HG03108 (cell line): ENCODE results near the gene PROX2.

ENCODE experiments used
- ATAC-seq: cut with Tn5 transposase; IDR thresholded peaks from one replicate; pipeline ENCODE4 v1.9.1; 2021; ENCODE audit warnings: moderate library complexity; ENCODE audit not compliant: unreplicated experiment

Gene PROX2

DNA sequence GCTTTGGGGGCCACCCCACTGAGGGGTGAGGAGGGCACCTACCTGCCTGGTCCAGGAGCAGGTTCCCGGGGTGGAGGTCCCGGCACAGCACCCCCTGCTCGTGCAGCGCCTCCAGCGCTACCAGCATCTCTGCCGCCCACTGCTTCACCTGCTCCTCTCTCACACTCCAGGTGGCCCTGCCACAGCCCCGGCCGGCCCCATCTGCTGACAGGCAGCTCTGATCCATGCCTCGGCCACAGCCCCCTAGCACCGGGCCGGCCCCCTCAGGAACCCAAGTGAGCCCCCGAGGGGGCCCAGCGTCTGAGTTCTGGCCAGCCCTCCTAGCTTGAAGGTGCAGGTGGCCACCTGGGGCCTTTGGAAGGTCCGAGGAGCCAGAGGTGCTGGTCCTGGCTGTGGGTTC lies 33.6 kb upstream of the PROX2 start:
- no peak for ATAC-seq

DNA sequence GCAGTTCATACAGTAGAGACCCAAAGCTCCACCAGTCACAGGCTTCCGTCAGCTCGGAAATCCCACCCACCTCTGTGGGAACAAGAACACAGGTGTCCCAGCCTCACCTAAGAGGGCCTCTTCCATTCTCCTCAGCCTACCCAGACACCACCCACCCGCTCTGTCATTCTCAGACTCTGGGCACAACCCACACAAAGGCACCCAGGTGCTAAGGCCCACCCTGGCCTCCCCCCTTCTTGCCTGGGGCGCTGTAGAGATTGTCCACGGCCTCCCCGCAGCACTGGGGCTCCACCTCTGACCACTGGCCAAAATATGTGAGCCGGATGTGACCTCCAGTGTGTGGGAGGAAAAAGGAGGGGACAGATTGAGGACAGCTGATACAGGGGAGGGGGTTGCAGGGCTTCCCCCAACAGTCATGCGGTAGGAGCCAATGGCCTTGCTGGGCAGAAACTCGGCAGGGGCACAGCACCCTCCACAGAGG lies 33.0 kb upstream of the PROX2 start:
- no peak for ATAC-seq

DNA sequence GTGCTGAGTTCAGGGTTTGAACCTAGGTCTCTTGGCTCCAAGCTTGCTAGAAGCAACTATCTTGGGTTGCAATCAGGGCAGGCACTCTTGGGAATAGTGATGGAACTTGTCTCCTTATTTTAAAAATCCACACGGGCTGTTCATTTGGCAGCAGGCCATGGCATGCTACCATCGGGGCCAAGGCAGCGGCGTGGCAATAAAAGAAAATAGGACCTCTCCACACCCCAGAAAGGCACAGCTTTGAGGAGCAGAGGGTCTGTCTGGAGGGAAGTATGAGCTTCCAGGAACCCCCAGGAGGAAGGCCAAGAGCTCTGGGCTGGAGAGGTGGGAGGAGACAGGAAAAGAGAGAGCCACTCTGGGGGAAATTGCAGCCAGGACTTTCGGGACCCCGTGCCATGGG lies 31.8 kb upstream of the PROX2 start:
- ATAC-seq, result no peak

DNA sequence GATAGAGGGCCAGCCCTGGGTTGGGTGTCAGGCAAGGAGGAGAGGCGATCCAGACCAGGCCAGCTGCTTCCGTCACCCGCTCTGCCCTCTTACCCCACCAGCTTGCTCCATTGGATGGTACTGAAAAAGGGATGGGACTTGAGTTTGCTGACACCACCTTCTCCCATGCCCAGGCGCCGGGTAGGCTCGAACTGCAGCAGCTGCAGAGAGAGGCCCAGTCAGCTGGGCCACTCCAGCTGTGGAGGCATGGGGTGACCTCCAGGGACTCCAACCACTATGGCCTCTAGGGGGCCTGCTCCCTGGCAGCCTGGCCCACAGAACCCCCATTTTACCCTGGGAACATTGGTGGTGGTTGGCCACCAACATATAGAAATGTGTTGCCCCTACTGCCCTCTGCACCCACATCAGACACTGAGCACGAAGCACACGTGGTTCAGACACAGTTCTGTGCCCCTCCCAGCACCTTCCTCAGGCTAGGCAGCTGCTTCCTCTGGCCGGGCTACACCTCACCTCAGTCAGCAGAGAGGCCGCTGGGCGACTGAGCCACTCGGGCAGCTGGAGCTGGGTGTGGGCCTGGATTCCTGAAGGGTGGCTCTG lies 31.1 kb upstream of the PROX2 start:
- ATAC-seq, result no peak

DNA sequence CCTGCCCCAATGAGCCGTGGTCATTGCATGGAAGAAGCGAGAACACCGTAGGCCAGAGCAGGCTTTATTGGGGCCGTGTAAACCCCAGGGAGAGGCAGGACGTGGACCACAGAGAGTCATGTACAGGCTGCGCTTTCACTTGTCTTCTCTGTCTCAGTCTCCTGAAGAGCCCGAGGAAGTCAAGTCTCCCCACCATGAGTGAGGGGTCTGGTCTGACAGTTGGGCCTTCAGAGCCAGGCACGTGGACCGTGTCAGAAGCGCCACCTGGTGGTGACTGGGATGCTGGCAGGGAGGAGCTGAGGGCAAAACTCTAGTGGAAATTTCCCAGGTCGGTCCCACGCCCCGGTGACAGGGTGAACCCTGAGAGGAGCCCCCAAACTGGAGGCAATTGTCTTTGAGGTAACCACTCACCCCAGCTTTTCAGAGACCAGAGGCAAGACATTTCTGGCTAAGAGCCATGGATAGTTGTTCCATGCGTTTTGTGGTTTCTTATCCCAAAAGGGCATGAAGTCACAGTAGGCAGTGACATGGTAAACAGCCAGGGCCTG lies 29.7 kb upstream of the PROX2 start:
- no peak for ATAC-seq

DNA sequence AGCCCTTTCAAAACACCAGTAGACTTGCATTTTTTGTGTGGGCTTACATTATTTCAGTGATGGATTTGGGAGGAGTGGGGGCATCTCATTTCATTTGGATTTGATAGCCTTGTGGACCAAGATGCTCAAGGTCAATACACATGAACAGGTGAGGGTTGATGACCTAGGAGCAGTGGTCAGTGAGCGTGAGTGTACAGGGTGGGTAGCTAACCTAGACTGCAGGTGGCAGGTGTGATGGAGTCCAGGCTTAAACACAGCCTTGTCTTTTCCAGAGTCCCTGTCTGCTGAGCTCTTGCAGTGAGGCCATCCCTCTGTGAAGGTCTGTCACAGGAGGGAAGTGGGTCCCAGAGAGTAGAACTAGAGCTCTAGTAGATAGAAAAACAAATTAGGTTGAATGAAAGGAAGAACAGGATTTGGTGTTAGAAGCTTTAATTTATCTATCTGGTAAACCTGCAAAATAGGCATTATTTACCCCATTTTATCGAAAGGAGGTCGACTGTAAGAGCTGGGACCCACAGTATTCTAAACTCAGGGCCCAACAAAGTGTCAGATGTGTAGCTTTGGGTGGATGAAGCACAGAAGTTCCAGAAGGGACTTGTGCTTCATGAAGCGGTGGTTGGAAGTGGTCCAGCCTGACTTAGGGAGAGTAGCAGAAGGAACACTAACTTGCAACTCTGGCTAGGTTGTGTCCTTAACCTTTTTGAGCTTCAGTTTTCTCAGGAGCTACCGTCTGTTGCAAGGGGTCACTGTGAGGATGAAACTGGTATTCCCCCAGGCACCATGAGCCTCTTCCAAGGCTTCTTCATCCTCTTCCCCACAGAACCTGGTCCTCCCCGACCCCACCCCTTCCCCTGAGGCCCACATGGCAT lies 28.9 kb upstream of the PROX2 start:
- no peak for ATAC-seq

DNA sequence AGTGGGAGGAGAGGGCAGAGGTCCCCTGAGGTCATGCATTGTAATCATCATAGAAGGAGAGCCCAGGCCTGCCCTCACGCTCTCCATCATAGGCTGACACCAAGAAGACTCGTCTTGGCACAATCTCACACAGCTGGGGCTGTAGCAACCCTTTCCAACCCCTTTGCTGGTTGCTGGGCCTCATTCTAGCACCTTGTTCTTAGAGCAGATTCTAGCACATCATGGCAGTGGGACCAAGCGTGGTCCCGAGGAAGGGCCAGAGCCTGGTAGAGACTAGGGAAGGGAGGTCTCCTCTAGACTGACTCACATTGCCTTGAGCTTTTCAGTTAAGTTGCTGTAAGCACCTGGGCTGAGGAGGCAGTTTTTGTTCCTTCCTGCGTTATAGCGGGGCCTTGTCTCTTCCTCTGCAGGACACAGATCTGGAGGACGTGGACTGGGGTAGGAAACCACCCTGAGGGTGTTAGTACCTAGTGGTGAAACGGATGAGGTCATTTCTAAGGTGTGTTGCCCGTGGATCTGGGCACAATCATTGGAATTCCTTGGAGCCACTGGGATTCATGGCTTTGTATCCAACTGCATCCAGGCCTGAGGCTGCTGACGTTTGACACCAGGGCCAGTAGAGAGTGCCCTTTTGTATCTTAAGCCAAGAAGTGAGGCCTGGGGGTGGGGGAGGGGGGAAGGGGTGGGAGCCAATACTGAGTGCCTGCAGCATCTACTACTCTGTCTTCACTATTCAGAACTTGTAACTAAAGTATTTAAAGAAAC lies 27.2 kb upstream of the PROX2 start:
- no peak for ATAC-seq

DNA sequence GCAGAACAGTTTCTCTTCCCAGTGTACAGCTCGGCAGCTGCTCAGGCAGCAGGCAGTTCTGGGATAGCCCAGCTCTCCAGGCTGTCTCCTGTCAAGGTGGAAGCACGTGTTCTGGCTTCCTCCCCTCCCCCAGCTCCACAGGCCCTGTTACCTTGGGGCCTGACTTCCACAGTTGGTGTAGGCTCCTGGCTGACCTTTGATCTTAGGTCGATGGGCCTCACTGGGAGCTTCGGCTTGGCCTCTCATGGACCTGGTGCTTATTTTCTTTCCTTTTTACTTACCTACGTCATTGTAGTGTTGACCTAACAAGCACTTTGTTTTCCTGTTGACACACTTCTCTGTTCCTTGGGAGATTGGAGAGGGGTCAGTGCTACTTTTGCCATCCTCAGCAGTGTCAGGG lies 22.7 kb upstream of the PROX2 start:
- no peak for ATAC-seq

DNA sequence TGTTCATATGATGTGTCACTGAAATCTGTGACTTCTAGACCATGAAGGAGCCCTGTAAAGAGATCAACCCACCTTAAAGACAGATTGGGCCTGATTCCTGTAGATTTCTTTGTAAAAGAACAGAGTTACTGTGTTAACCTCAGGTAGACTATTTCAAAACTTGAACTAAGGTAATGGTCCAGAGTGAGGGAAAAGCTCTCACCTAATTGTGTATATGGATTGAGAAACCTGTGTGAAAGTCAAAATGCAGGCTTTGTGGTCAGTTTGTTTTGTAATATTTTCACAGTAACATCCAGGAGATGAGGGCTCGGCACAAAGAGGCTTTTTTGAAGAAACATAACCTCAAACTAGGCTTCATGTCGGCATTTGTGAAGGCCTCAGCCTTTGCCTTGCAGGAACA lies 22.1 kb upstream of the PROX2 start:
- ATAC-seq, result no peak

DNA sequence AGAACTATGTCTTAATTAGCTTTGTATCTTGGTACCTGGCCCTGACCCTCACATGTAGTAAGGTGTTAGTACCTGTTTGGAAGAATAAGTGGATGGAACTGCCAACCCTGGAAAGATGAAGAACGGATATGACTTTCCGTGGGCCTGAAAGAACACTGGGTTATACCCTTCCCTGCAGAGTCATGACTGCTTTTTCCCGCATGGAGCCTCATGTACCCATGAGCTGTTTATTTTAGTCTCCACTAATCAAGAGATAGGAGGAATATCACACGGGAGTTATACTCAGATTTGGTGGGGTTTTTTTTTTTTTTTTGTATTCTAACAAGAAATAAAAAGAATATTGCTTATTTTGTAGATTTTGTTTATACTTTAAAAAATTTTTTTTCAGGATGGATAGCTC lies 21.7 kb upstream of the PROX2 start:
- no peak for ATAC-seq

DNA sequence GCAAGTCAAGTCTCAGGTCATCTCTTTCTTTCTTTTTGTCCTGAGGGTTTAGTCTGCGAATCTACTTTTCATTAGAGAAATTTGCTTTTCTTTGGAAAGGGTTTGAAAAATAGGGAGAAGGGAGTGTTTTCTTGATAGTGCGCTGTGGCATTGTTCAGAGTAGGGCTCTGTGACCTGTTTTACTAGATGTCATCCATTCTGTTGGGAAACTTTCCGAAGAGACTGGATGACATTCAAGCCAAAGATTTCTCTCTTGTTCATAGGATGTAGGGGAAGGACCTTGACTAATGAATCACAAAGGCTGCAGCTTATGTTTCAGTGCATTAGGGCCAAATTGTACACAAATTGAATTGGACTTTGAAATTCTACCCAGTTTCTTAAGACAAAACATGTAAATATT lies 20.5 kb upstream of the PROX2 start:
- ATAC-seq, result no peak

DNA sequence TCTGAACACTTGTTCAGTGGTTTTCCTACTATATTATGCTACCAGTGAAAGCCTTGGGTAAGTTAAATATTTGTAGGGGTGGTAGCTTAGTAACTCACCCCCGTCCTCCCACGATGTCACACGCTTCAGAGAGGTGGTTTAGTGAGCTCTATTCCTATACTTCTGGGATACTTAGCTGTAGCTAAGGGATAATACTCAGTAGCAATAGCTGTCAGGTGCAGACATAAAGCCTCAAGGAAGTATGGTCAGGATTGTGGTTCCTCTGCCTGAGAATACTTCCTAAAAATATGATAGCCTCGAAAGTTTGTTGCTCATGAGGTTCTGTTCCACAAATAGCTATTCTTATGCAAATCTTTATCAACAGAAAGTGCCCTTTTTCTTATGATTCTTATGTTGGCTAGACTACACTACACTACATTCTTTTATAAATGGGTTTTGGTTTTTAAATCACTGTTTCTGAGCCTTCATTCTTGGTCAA lies 17.7 kb upstream of the PROX2 start:
- ATAC-seq, result peak; percentile 47

DNA sequence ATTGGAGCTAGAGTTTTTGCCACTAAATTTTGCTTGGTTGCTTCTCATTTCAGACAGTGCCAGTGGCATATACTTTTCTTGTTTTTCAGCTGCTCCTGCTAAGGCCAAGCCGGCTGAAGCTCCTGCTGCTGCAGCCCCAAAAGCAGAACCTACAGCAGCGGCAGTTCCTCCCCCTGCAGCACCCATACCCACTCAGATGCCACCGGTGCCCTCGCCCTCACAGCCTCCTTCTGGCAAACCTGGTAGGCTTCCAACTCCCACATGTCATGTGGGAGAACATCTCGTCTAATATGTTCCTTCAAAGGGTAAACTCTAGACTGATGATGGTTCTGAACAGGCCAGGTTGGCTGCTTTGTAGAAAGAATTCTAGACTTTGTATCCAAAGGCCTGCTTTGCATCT lies 16.8 kb upstream of the PROX2 start:
- no peak for ATAC-seq

DNA sequence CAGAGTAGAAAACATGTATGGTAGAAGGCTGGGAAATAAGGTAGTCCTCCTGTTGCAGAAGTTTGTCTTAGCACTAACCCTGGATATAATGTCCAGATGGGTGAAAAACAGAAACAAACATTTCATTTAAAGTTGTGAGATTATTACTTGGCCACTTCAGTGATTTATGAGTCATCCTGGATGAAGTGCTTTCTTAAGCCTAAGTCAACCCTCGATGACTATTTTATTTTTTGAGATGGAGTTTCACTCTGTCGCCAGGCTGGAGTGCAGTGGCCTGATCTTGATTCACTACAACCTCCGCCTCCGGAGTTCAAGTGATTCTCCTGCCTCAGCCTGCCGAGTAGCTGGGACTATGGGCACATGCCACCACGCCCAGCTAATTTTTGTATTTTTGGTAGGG lies 15.9 kb upstream of the PROX2 start:
- no peak for ATAC-seq

DNA sequence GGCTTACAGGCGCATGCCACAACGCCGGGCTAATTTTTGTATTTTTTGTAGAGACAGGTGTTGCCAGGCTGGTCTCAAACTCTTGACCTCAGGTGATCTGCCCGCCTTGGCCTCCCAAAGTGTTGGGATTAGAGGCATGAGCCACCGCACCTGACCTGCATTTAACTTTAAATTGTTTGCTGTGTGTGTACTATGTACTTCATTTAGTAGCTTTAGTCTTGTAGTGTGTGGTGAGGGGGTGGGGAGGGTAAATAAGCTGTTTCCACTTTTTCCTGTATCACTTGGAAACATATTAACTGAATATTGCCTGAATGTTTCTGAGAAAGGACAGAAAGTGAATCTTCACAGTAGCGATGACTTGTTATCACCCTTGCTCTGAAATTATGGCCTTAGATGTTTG lies 14.3 kb upstream of the PROX2 start:
- ATAC-seq, result no peak

DNA sequence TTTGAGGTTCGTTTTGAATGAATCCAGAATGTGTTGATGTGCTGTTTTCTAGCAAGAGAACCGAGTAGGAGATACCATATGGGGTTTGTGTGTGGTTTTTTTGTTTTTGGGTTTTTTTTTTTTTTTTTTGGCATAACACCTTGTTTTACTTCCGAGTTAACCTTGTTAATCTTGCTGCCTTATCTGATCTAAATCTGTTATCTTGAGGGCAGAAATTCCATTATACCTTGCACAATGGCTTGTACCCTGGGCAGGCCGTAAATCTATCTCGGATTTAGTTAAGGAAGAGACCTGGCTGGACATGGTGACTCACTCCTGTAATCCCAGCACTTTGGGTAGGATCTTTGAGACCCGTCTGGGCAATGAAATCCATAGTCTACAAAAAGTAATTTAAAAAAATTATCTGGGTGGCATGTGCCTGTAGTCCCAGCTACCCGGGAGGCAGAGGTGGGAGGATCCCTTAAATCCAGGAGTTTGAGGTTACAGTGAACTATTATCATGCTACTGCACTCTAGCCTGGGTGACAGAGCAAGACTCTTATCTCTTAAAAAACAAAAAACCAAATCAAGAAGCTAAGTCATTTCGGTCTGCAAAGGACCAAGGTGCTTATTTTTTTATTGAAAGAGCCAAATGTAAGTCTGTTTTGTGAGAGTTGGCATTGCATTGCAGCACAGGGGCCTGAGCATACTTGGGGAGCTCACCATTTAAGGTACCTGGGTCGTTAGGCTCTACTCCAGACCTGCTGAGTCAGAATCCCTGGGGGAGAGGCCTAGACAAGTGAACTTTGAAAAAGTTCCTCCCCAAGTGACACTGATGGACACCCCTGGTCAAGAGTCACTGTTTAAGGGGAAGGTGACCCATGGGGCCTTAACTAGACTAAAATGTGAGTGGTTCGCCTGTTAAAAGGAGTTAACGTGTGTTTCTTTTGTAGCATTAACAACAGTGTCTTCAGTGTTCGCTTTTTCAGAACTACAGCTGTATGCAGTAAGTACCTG lies 12.5 kb upstream of the PROX2 start:
- ATAC-seq, result no peak

DNA sequence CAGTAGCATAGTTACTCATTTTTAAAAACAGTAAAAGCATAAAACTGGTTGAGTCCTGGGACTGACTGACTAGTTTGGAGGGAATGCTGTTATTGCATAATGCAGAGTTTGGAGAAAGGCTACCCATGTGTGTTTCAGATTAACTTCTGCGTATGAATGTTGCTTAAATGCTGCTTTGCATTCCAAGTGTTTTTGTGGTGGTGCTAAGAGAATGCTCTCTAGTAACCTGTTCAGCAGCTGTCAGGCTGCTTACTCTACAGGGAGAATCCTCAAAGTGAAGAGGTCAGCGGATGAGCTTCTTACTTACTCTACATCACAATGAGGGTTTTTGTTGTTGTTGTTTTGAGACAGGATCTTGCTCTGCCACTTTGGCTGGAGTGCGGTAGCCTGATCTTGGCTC lies 10.1 kb upstream of the PROX2 start:
- no peak for ATAC-seq

DNA sequence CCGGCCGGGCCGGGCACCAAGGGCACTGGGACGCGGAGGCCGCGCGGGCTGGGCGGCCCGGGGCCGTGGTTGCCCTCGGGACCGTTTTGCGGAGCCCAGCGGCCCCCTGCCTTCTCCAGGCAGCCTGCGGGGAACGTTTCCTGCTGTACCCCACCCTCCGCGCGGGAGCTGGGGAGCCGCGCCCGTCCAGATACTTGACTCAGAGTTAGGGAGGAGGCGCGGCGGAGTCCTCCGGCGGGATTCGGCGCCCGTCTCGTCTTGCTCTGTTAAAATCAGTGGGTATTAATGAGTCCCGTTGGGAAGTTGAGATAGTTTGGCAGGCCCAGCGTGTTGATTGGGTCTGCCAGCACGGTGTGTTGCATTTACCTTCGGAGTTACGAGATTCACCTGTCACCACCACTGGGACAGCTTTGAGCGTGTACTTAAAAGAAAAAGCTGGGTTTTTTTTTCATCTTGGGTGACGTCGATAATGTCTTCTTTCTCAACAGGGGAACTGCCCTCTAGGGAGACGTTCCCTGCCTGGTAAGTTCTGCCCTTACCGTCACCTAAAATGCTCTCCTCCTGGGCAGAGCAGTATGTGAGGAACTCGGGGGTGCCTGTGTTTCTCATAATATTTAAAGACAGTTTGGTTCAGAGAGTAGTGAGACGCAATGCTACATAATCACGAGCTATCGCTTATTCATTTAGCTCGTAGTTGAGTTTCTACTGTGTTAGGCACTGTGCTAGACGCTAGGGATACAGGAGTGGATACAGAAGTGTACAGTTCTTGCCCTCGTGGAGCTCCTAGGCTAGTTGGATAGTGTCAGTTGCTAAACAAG lies 6.4 kb upstream of the PROX2 start:
- peak; percentile 23 for ATAC-seq

DNA sequence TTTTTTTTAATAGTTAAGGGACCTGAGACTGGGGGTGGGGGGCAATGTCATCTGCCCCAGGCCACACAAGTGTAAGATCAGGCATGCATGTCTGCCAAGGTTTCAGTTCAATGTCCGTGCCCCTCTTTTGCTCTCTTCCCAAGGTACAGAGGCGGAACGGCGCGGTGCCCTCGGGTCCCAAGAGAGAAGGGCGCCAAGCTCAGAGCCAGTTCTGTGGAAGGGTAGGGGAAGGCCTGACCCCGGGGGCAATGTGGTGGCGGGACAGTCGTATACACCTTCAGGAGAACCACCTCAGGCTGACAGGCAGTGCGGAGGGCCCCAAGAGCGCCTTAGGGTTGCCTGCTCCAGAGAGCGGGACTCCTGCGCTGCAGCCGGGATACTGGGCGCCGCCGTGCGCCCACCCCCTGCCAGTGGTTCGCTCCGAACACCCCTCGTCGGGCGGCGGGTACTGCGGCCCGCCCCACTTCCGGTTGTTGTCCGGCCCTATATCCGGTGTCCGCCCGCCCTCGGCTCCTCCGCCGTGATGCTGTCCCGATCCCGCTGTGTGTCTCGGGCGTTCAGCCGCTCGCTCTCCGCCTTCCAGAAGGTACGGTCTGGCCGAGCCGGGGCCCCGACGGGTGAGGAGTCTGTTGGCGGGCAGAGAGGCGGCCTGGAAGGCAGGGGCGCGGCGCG lies 5.6 kb upstream of the PROX2 start, which contains the start of gene DLST:
Gene DLST, plus strand, starts transcription at position 486 of the 672 bp plus-strand sequence. Its CDS starts 38 bp downstream, at position 524.
- peak; percentile 92 for ATAC-seq
